ENCODE results near the gene GPR137C.

GPR137C gene

GRCh38 chr14:52649511-52649910, 96.9 kb downstream of the GPR137C start:
- H3K27ac ChIP-seq, result no peak overlapping the region
- no peak for DNase-seq (ENCODE audit: low spot score)
- no peak for TF ChIP-seq CTCF (conservative IDR thresholded peaks at IDR 0.05; ENCODE audit: low read depth)
- ChIA-PET CTCF (no interaction called here), POLR2A (ENCODE audit: low non-redundant PET) (no interaction called here)

GRCh38 chr14:52650774-52651173, 98.1 kb downstream of the GPR137C start:
- ChIA-PET POLR2A (ENCODE audit: low non-redundant PET) (no interaction called here), CTCF (no interaction called here)
- DNase-seq (ENCODE audit: low spot score), result no peak
- H3K27ac ChIP-seq, result no peak overlapping the region
- TF ChIP-seq CTCF (conservative IDR thresholded peaks at IDR 0.05; ENCODE audit: low read depth), result no peak

- TF ChIP-seq CTCF (conservative IDR thresholded peaks at IDR 0.05; ENCODE audit: low read depth), result no peak
Measured at GRCh38 chr14:52656905-52657304, 104.3 kb downstream of the GPR137C start.

GRCh38 chr14:52660325-52660724, 107.7 kb downstream of the GPR137C start:
- ChIA-PET CTCF (interaction anchor here (0.6 kb wide), 1 partner anchor 80 kb away, joined by 4 read pairs; no protein-coding TSS in a partner anchor), POLR2A (ENCODE audit: low non-redundant PET) (no interaction called here)
- TF ChIP-seq CTCF (conservative IDR thresholded peaks at IDR 0.05; ENCODE audit: low read depth), result no peak
- no peak overlapping the region for H3K27ac ChIP-seq
- DNase-seq (ENCODE audit: low spot score), result no peak

More at GRCh38 chr14:52656905-52657304, 104.3 kb downstream of the GPR137C start:
- no peak for DNase-seq (ENCODE audit: low spot score)
- POLR2A ChIA-PET (ENCODE audit: low non-redundant PET), result no interaction called here
- no peak overlapping the region for H3K27ac ChIP-seq
- CTCF ChIA-PET, result interaction anchor here (0.5 kb wide), 1 partner anchor 26 kb away, joined by 3 read pairs; no protein-coding TSS in a partner anchor

GRCh38 chr14:52660832-52661231, 108.2 kb downstream of the GPR137C start:
- no peak for DNase-seq (ENCODE audit: low spot score)
- no peak for TF ChIP-seq CTCF (conservative IDR thresholded peaks at IDR 0.05; ENCODE audit: low read depth)
- CTCF ChIA-PET, result interaction anchor here (0.6 to 0.8 kb wide), 3 partner anchors 79 to 1993 kb away, joined by 3 to 6 read pairs (median 4); partner anchors contain the start of gene SAV1
- H3K27ac ChIP-seq, result no peak overlapping the region
- POLR2A ChIA-PET (ENCODE audit: low non-redundant PET), result no interaction called here

GRCh38 chr14:52661314-52661713, 108.7 kb downstream of the GPR137C start:
- no peak for DNase-seq (ENCODE audit: low spot score)
- CTCF ChIA-PET, result interaction anchor here (0.6 to 0.8 kb wide), 2 partner anchors 394 to 1993 kb away, joined by 3 to 6 read pairs; partner anchors contain the start of gene SAV1
- H3K27ac ChIP-seq, result no peak overlapping the region
- POLR2A ChIA-PET (ENCODE audit: low non-redundant PET), result no interaction called here
- TF ChIP-seq CTCF (conservative IDR thresholded peaks at IDR 0.05; ENCODE audit: low read depth), result no peak
